H9 (cell line): Measurements from ENCODE around the gene CPSF4L. TPM values are rescaled to one million over a fixed set of nuclear protein-coding genes. Genes with fewer than 3 reads are reported as not detected.

Source experiments
- DNase-seq: peaks from one replicate; pipeline ENCODE4 v3.0.0-alpha.2; 2017
- H2AFZ ChIP-seq: one replicate; pipeline ENCODE4 v1.6.1; 2013; ENCODE audit warnings: mild to moderate bottlenecking, low read length, control low read depth, moderate library complexity
- H2AK5ac ChIP-seq: 2 replicates; pipeline ENCODE4 v1.6.1; 2013; ENCODE audit warnings: low read length, control low read depth, mixed read lengths; ENCODE audit not compliant: insufficient read length
- H2BK120ac ChIP-seq: one replicate; pipeline ENCODE4 v1.6.1; 2013; ENCODE audit warnings: low read depth, mild to moderate bottlenecking, low read length, control low read depth, inconsistent platforms; ENCODE audit not compliant: poor library complexity, severe bottlenecking
- H2BK12ac ChIP-seq: 2 replicates; pipeline ENCODE4 v1.6.1; 2013; ENCODE audit warnings: low read length, control low read depth, mixed read lengths, low read depth; ENCODE audit not compliant: insufficient read length
- H2BK15ac ChIP-seq: 2 replicates; pipeline ENCODE4 v1.6.1; 2013; ENCODE audit warnings: low read depth, low read length, control low read depth
- H2BK20ac ChIP-seq: one replicate; pipeline ENCODE4 v1.6.1; 2013; ENCODE audit warnings: low read depth, mild to moderate bottlenecking, low read length, control low read depth, inconsistent platforms; ENCODE audit not compliant: poor library complexity, severe bottlenecking
- H2BK5ac ChIP-seq: 2 replicates; pipeline ENCODE4 v1.6.1; 2013; ENCODE audit warnings: low read length, control low read depth, mixed read lengths; ENCODE audit not compliant: insufficient read length
- H3K14ac ChIP-seq: 2 replicates; pipeline ENCODE4 v1.6.1; 2013; ENCODE audit warnings: low read length, control low read depth; ENCODE audit not compliant: insufficient read depth
- H3K18ac ChIP-seq: 2 replicates; pipeline ENCODE4 v1.6.1; 2013; ENCODE audit warnings: low read depth, mild to moderate bottlenecking, mixed read lengths, low read length, control low read depth; ENCODE audit not compliant: insufficient read length
- H3K23ac ChIP-seq: 2 replicates; pipeline ENCODE4 v1.6.1; 2013; ENCODE audit warnings: low read length, control low read depth, mixed read lengths, low read depth; ENCODE audit not compliant: insufficient read length
- H3K23me2 ChIP-seq: 2 replicates; pipeline ENCODE4 v1.6.1; 2013; ENCODE audit warnings: low read depth, mild to moderate bottlenecking, mixed read lengths, low read length, control low read depth; ENCODE audit not compliant: insufficient read length, poor library complexity, severe bottlenecking
- H3K27ac ChIP-seq: 2 replicates; pipeline ENCODE4 v1.5.1; 2013; ENCODE audit warnings: low read length, control low read depth, mixed read lengths, low read depth; ENCODE audit not compliant: insufficient read length
- H3K27me3 ChIP-seq: 2 replicates; pipeline ENCODE4 v1.6.1; 2013; ENCODE audit warnings: low read length, control low read depth, inconsistent platforms; ENCODE audit not compliant: insufficient read depth
- H3K4ac ChIP-seq: 2 replicates; pipeline ENCODE4 v1.6.1; 2013; ENCODE audit warnings: low read depth, mild to moderate bottlenecking, control low read depth, inconsistent platforms, low read length, moderate library complexity
- H3K4me1 ChIP-seq: 2 replicates; pipeline ENCODE4 v1.6.1; 2013; ENCODE audit warnings: low read length, control low read depth, inconsistent platforms; ENCODE audit not compliant: insufficient read depth
- H3K4me2 ChIP-seq: 2 replicates; pipeline ENCODE4 v1.6.1; 2013; ENCODE audit warnings: low read length, control low read depth, mixed read lengths; ENCODE audit not compliant: insufficient read length, insufficient read depth
- H3K56ac ChIP-seq: 2 replicates; pipeline ENCODE4 v1.6.1; 2013; ENCODE audit warnings: low read depth, mild to moderate bottlenecking, mixed read lengths, low read length, control low read depth; ENCODE audit not compliant: insufficient read length
- H3K79me1 ChIP-seq: 2 replicates; pipeline ENCODE4 v1.6.1; 2013; ENCODE audit warnings: low read depth, mild to moderate bottlenecking, moderate library complexity, low read length, control low read depth, inconsistent platforms; ENCODE audit not compliant: insufficient read depth, poor library complexity, severe bottlenecking
- H3K79me2 ChIP-seq: 2 replicates; pipeline ENCODE4 v1.6.1; 2013; ENCODE audit warnings: low read length, control low read depth, inconsistent platforms; ENCODE audit not compliant: insufficient read depth
- H3K9ac ChIP-seq: 2 replicates; pipeline ENCODE4 v1.6.1; 2013; ENCODE audit warnings: low read length, control low read depth, mixed read lengths; ENCODE audit not compliant: insufficient read length; ENCODE audit errors: extremely low read depth
- H3K9me3 ChIP-seq: one replicate; pipeline ENCODE4 v1.6.1; 2013; ENCODE audit warnings: low read depth, low read length, inconsistent platforms; ENCODE audit not compliant: control insufficient read depth
- H3T11ph ChIP-seq: one replicate; pipeline ENCODE4 v1.6.1; 2013; ENCODE audit warnings: mild to moderate bottlenecking, low read length, control low read depth, inconsistent platforms
- H4K20me1 ChIP-seq: one replicate; pipeline ENCODE4 v1.6.1; 2013; ENCODE audit not compliant: control insufficient read depth, insufficient read length, insufficient read depth
- H4K5ac ChIP-seq: 2 replicates; pipeline ENCODE4 v1.6.1; 2013; ENCODE audit warnings: low read depth, mild to moderate bottlenecking, mixed read lengths, low read length, control low read depth; ENCODE audit not compliant: insufficient read length
- H4K8ac ChIP-seq: replicated peaks from 2 replicates; pipeline ENCODE4 v1.6.1; 2013; ENCODE audit warnings: low read length, control low read depth, mixed read lengths, low read depth; ENCODE audit not compliant: insufficient read length
- H4K91ac ChIP-seq: 2 replicates; pipeline ENCODE4 v1.6.1; 2013; ENCODE audit warnings: low read depth, mild to moderate bottlenecking, moderate library complexity, mixed read lengths, low read length, control low read depth; ENCODE audit not compliant: insufficient read length
- H3K27ac Mint-ChIP-seq, 3 experiments: 2 replicates in 2 of 3; 3 replicates in 1 of 3; pipeline ENCODE4 v1.8.0; 2020 to 2021; ENCODE audit warnings: mixed read lengths in 3 of 3, mild to moderate bottlenecking in 1 of 3, moderate library complexity in 1 of 3
- H3K27me3 Mint-ChIP-seq: 2 replicates; pipeline ENCODE4 v1.8.0; 2021; ENCODE audit warnings: low read depth, mild to moderate bottlenecking, moderate library complexity, mixed read lengths
- H3K36me3 Mint-ChIP-seq, 3 experiments: 2 replicates in 2 of 3; 3 replicates in 1 of 3; pipeline ENCODE4 v1.8.0; 2020 to 2021; ENCODE audit warnings: low read depth in 3 of 3, mixed read lengths in 3 of 3; ENCODE audit not compliant: insufficient read depth in 1 of 3
- H3K4me1 Mint-ChIP-seq, 2 experiments: 2 replicates each; pipeline ENCODE4 v1.8.0; 2020; ENCODE audit warnings: mixed read lengths in 2 of 2
- H3K4me3 Mint-ChIP-seq, 2 experiments: 2 replicates in 1 of 2; 3 replicates in 1 of 2; pipeline ENCODE4 v1.8.0; 2020 to 2021; ENCODE audit warnings: mild to moderate bottlenecking in 2 of 2, mixed read lengths in 2 of 2, moderate library complexity in 1 of 2
- H3K9me3 Mint-ChIP-seq, 2 experiments: 2 replicates in 1 of 2; 3 replicates in 1 of 2; pipeline ENCODE4 v1.8.0; 2020; ENCODE audit warnings: mild to moderate bottlenecking in 2 of 2, mixed read lengths in 2 of 2, moderate library complexity in 1 of 2
- WGBS: extraction: QIAGEN DNeasy Blood & Tissue Kit; methylation state at CpG from one replicate; pipeline ENCODE4 v1.1.7; 2013; ENCODE audit warnings: missing lambda C conversion rate, low lambda C conversion rate, mixed read lengths; ENCODE audit not compliant: insufficient read length; ENCODE audit errors: extremely low coverage; 5-methylcytosine and 5-hydroxymethylcytosine counted together
- total RNA-seq: library from RNA; stranded (reverse); gene quantifications from 2 replicates; pipeline ENCODE4 v1.2.1, GENCODE V29; 2021
- TF ChIP-seq, protein P1 (sequence below): fragments of 200-600 bp; sonication (generic); conservative IDR thresholded peaks from 3 replicates; pipeline ENCODE4 v1.8.0; 2021; ENCODE audit warnings: antibody characterized with exemption, mild to moderate bottlenecking

Gene CPSF4L
- total RNA-seq, 1 experiment from 2014 or later, result not detected

- H2AK5ac ChIP-seq, result no peak overlapping the region
- Mint-ChIP-seq H3K27ac (peak overlapping the region in 1 of 3 experiments; percentile 38; a peak in 2 of 7 replicates), H3K4me3 (no peak overlapping the region), H3K4me1 (peaks cover 37 to 42% of the 10 kb centered on the region in 2 experiments), H3K9me3 (no peaks in the 10 kb centered on the region), H3K36me3 (peaks cover 0 to 5% (median 0%) of the 10 kb centered on the region in 3 experiments; a peak in 3 of 7 replicates), H3K27me3 (0 out of 2 replicates have a peak, but pooled peaks cover 2% of the 10 kb centered on the region)
- TF ChIP-seq, protein P1, sequence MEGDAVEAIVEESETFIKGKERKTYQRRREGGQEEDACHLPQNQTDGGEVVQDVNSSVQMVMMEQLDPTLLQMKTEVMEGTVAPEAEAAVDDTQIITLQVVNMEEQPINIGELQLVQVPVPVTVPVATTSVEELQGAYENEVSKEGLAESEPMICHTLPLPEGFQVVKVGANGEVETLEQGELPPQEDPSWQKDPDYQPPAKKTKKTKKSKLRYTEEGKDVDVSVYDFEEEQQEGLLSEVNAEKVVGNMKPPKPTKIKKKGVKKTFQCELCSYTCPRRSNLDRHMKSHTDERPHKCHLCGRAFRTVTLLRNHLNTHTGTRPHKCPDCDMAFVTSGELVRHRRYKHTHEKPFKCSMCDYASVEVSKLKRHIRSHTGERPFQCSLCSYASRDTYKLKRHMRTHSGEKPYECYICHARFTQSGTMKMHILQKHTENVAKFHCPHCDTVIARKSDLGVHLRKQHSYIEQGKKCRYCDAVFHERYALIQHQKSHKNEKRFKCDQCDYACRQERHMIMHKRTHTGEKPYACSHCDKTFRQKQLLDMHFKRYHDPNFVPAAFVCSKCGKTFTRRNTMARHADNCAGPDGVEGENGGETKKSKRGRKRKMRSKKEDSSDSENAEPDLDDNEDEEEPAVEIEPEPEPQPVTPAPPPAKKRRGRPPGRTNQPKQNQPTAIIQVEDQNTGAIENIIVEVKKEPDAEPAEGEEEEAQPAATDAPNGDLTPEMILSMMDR, result no peak
- no peaks in the 10 kb centered on the region for H4K20me1 ChIP-seq
- H2BK5ac ChIP-seq, result no peak overlapping the region
- no peak overlapping the region for H4K8ac ChIP-seq
- no peak overlapping the region for H2BK15ac ChIP-seq
- H2BK12ac ChIP-seq, result no peak overlapping the region
- DNase-seq, result no peak
- no peak overlapping the region for H4K91ac ChIP-seq
- H3K79me1 ChIP-seq, result no peaks in the 10 kb centered on the region
- no peaks in the 10 kb centered on the region for H3K27me3 ChIP-seq
- no peak overlapping the region for H3T11ph ChIP-seq
- no peak overlapping the region for H3K9ac ChIP-seq
- H3K27ac ChIP-seq, result no peak overlapping the region
- H3K56ac ChIP-seq, result no peak overlapping the region
- H2AFZ ChIP-seq, result no peak overlapping the region
- H2BK20ac ChIP-seq, result no peak overlapping the region
- no peaks in the 10 kb centered on the region for H3K23me2 ChIP-seq
- no peaks in the 10 kb centered on the region for H3K79me2 ChIP-seq
- no peaks in the 10 kb centered on the region for H3K9me3 ChIP-seq
- H3K4ac ChIP-seq, result no peak overlapping the region
- H3K18ac ChIP-seq, result no peak overlapping the region
- H3K4me1 ChIP-seq, result peaks cover 6% of the 10 kb centered on the region; the same call in 1 of the 2 replicates
- H3K4me2 ChIP-seq, result no peak overlapping the region
- H3K14ac ChIP-seq, result no peak overlapping the region
- no peak overlapping the region for H4K5ac ChIP-seq
- no peak overlapping the region for H2BK120ac ChIP-seq
- WGBS, result no CpG with 5 or more reads among the region's 8 CpGs
- H3K23ac ChIP-seq, result no peak overlapping the region
Observed at GRCh38 chr17:73304438-73304837, 42.8 kb upstream of the CPSF4L start.
